Transverse colon (tissue), 4 donors: Measurements from ENCODE around the gene ELAVL4.

ENCODE experiments used
- EP300 ChIP-seq: sonication (generic); formaldehyde crosslinking; IDR thresholded peaks from one replicate; pipeline ENCODE4 v1.6.1; 2017; ENCODE audit warnings: antibody characterized with exemption, low read depth
- POLR2A ChIP-seq: fragments of 450-650 bp; IDR thresholded peaks from one replicate; pipeline ENCODE4 v1.6.1; 2016; ENCODE audit warnings: antibody characterized with exemption, mild to moderate bottlenecking, moderate library complexity
- POLR2AphosphoS5 ChIP-seq, 3 donors: sonication (generic); formaldehyde crosslinking; IDR thresholded peaks; one replicate each; pipeline ENCODE4 v1.6.1; 2016; ENCODE audit warnings: antibody characterized with exemption in 3 of 3
- TF ChIP-seq, protein P1 (sequence below), 5 experiments: fragments of 200-600 bp in 3 of 5; fragments of 450-650 bp in 2 of 5; sonication (generic) in 3 of 5; IDR thresholded peaks; 1 replicate in 2 of 5; 2 replicates in 3 of 5; pipeline ENCODE4 v1.5.1; 2016 to 2017; ENCODE audit warnings: antibody characterized with exemption in 5 of 5, inconsistent platforms in 3 of 5, mild to moderate bottlenecking in 2 of 5, moderate library complexity in 1 of 5

DNA sequence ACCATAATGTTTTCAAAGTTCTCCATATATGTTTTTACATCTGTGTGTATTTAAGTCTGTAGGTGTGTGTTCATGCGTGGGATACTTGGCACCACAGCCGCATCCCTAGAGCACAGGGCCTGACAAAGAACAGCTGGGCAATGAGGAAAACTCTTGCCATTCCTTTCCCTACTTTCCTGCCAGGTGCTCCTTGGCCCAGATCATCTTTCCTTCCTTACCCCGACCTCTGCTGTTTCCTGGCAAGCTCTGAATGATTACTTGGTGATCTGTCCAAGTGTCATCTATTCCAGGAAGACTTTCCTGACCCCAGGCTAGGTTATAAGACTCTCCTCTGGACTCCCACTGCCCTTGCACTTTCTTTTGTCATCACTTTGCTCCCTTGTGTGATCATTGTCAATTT is 123.6 kb downstream of the ELAVL4 start:
- TF ChIP-seq, protein P1, sequence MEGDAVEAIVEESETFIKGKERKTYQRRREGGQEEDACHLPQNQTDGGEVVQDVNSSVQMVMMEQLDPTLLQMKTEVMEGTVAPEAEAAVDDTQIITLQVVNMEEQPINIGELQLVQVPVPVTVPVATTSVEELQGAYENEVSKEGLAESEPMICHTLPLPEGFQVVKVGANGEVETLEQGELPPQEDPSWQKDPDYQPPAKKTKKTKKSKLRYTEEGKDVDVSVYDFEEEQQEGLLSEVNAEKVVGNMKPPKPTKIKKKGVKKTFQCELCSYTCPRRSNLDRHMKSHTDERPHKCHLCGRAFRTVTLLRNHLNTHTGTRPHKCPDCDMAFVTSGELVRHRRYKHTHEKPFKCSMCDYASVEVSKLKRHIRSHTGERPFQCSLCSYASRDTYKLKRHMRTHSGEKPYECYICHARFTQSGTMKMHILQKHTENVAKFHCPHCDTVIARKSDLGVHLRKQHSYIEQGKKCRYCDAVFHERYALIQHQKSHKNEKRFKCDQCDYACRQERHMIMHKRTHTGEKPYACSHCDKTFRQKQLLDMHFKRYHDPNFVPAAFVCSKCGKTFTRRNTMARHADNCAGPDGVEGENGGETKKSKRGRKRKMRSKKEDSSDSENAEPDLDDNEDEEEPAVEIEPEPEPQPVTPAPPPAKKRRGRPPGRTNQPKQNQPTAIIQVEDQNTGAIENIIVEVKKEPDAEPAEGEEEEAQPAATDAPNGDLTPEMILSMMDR (IDR thresholded peaks at IDR 0.05): no peak
- TF ChIP-seq POLR2A: no peak
- TF ChIP-seq EP300: no peak
- TF ChIP-seq POLR2AphosphoS5 (IDR thresholded peaks at IDR 0.05): no peak
